Activated CD4-positive, CD25-positive, alpha-beta regulatory T cell treated with anti-CD3 and anti-CD28 coated beads, Interleukin-2, amount 50 U/mL, for 72 hours (primary cell): ENCODE results near the gene C4A.
"Not testable (repeated sequence)": the region's sequence is repeated elsewhere in the genome, so short reads cannot be mapped to it uniquely, and the experiment has no call there.

ENCODE experiments used
- DNase-seq: peaks from one replicate; pipeline ENCODE4 v3.0.0; 2021

Gene C4A

DNA sequence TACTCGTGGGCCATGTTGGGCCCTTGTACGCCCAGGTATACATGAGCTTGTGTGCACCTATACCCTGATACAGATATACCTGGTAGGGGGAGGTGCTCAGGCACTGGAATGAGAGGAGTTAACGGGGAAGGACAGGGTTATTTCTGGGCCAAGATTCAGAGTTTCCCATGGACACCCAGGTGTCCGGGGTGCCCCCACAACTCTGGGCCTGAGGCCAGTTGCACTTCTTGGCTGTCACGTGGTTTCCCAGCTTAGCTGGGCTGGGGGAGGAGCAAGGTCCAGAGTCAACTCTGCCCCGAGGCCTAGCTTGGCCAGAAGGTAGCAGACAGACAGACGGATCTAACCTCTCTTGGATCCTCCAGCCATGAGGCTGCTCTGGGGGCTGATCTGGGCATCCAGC, at the start of gene C4A:
Gene C4A (plus strand): TSS at position 314 of the 400 bp plus-strand sequence. CDS start 51 bp downstream, at position 365.
- not testable (repeated sequence) for DNase-seq

DNA sequence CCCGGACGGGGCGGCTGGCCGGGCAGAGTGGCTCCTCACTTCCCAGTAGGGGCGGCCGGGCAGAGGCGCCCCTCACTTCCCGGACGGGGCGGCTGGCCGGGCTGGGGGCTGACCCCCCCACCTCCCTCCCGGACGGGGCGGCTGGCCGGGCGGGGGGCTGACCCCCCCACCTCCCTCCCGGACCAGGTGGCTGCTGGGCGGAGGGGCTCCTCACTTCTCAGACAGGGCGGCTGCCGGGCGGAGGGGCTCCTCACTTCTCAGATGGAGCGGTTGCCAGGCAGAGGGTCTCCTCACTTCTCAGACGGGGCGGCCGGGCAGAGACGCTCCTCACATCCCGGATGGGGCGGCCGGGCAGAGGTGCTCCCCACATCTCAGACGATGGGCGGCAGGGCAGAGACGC, 49.7 kb upstream of the C4A start:
- not testable (repeated sequence) for DNase-seq

GRCh38 chr6:31933537-31933936, 48.3 kb upstream of the C4A start:
- no peak for DNase-seq

DNA sequence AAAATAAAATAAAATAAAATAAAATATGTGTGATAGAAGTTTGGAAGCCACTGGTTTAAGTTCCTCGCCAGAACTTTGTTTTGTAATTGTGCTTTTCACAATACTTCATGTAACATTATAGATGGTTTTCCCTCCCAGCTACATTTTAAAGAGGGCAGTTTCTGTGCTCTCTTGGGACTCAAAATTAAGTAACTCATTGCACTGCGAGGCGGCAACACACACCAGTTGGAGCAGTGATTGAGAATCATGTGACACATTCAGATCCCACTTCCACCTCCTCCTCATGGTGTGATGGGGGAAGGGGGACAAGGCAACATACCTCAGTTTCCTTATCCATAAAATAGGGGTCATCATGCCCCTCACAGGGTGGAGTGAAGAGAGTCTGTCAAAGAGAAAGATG, 46.8 kb upstream of the C4A start:
- DNase-seq: no peak

DNA sequence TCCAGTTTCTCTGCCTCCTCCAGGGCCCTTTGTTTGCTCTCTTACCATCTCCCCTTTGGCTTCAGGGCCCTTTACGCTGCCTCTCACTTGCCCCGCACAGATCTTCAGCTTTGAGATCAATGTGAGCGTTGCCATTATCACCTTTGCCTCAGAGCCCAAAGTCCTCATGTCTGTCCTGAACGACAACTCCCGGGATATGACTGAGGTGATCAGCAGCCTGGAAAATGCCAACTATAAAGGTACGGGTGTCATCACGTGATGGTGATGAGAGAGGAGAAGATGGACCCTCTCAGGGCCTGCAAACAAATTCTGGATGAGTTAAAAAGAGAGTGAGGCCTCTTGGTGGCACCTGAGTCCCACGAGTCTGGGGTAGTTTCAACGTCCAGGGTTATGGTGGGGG, 46.0 kb upstream of the C4A start:
- DNase-seq: no peak

- DNase-seq: no peak
These were observed 41.6 kb upstream of the C4A start for GRCh38 chr6:31940256-31940664.

DNA sequence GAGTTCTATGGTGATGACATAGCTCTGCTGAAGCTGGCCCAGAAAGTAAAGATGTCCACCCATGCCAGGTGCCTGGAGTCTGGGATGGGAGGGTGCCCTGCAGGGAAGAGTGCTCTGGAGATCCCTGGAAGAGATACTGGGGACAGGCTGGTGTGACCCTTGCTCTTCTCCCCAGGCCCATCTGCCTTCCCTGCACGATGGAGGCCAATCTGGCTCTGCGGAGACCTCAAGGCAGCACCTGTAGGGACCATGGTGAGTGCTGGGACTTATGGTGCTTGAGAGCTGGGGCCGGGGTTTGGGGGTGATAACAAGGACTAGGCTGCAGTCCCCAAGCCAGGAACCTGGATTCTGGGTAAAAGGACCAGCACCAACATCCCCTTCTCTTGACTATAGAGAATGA, 38.1 kb upstream of the C4A start:
- no peak for DNase-seq

DNA sequence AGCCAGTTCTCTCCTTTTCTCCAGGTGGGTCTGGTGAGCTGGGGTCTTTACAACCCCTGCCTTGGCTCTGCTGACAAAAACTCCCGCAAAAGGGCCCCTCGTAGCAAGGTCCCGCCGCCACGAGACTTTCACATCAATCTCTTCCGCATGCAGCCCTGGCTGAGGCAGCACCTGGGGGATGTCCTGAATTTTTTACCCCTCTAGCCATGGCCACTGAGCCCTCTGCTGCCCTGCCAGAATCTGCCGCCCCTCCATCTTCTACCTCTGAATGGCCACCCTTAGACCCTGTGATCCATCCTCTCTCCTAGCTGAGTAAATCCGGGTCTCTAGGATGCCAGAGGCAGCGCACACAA, 36.7 kb upstream of the C4A start:
- no peak for DNase-seq

DNA sequence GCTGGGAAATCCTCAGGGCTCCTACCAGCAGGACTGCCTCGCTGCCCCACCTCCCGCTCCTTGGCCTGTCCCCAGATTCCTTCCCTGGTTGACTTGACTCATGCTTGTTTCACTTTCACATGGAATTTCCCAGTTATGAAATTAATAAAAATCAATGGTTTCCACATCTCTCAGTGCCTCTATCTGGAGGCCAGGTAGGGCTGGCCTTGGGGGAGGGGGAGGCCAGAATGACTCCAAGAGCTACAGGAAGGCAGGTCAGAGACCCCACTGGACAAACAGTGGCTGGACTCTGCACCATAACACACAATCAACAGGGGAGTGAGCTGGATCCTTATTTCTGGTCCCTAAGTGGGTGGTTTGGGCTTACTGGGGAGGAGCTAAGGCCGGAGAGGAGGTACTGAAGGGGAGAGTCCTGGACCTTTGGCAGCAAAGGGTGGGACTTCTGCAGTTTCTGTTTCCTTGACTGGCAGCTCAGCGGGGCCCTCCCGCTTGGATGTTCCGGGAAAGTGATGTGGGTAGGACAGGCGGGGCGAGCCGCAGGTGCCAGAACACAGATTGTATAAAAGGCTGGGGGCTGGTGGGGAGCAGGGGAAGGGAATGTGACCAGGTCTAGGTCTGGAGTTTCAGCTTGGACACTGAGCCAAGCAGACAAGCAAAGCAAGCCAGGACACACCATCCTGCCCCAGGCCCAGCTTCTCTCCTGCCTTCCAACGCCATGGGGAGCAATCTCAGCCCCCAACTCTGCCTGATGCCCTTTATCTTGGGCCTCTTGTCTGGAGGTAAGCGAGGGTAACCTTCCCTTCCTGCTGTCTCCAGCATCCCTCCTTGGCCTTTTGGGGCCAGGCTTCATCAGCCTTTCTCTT, 36.1 kb upstream of the C4A start, which contains the start of gene CFB:
Gene CFB (plus strand): TSS at position 589 of the 863 bp plus-strand sequence. CDS start 127 bp downstream, at position 716.
- DNase-seq: no peak

DNA sequence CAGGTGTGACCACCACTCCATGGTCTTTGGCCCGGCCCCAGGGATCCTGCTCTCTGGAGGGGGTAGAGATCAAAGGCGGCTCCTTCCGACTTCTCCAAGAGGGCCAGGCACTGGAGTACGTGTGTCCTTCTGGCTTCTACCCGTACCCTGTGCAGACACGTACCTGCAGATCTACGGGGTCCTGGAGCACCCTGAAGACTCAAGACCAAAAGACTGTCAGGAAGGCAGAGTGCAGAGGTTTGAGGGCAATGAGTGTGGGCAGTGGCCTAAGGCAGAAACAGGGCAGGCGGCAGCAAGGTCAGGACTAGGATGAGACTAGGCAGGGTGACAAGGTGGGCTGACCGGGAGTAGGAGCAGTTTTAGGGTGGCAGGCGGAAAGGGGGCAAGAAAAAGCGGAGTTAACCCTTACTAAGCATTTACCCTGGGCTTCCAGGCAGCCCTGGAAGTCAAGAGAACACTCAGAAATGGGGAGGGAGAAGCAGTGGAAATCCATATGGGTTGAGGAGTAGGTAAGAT, 35.4 kb upstream of the C4A start:
- no peak for DNase-seq

GRCh38 chr6:31947070-31947675, 34.7 kb upstream of the C4A start:
- no peak for DNase-seq

DNA sequence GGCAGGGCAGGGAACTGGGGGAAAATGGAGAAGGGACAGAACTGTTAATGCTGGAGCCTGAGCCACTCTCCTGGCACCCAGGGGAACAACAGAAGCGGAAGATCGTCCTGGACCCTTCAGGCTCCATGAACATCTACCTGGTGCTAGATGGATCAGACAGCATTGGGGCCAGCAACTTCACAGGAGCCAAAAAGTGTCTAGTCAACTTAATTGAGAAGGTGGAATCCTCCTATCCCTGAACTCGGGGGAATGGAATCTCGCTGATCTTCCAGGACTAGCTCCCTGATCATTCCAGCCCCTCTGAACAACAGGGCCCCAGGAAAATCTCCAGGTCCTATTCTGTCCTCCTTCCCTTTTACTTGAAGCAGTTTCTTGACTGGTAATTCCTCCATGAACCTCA, 34.0 kb upstream of the C4A start:
- no peak for DNase-seq

GRCh38 chr6:31948306-31948705, 33.6 kb upstream of the C4A start:
- no peak for DNase-seq

DNA sequence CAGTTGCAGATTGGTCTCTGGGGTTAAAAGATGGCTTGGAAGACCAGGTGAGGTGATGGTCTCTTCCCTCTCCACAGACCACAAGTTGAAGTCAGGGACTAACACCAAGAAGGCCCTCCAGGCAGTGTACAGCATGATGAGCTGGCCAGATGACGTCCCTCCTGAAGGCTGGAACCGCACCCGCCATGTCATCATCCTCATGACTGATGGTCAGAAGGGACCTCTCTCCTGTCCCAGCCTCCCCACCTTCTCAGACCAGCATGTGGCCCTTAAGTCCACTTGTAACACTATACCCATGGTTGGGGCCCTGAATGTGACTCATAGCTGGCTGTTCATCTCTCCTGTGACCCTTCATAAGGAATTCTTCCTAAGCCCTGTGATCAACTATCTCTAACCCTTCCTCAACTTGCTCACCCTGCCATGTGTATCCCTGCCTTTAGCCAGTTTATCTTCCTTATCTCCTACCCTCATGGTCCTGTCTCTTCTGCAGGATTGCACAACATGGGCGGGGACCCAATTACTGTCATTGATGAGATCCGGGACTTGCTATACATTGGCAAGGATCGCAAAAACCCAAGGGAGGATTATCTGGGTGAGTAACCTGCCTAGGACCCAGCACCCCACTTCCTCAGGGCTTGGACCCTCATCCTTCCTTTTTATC, 33.0 kb upstream of the C4A start:
- DNase-seq: no peak

GRCh38 chr6:31949926-31950548, 31.8 kb upstream of the C4A start:
- no peak for DNase-seq

- peak; percentile 51 for DNase-seq
These were observed 29.6 kb upstream of the C4A start for GRCh38 chr6:31952140-31952805.

- no peak for DNase-seq
These were observed 29.0 kb upstream of the C4A start for GRCh38 chr6:31952890-31953289.

GRCh38 chr6:31954511-31954910, 27.3 kb upstream of the C4A start:
- no peak for DNase-seq

DNA sequence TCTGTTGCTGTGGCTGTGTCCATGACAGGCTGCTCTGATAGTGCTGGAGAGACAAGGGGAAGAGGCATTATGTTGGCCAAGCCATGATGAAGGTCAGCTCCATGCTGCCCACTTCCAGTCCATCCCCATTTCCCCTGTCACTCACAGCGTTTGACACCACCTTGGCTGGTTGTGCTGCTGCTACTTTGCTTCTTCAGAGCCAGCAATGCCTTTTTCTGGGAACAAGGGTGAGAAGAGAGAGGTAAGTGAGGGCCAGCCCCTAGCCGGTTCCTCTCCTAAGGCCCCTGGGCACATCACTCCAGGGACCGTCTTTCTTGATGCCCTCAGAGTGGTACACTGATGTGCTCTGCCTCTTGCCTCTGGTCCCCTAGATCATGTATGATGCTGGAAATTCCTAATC, 25.1 kb upstream of the C4A start:
- DNase-seq: no peak

DNA sequence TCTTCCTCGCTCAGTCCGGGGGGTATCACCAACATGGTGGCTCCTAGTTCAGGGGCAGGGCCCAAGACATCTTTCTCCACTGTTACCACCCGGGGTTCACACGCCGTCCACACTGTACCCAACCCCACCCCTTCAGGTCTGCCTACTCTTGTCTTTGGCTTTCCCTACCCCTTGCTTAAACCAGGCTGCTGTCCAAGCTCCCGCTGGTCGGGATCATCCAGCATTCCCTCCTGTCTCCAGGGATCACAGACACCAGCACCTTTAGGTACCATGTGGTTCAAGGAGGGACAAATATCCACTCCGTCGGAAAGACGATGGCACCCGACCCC, 23.5 kb upstream of the C4A start:
- no peak for DNase-seq

DNA sequence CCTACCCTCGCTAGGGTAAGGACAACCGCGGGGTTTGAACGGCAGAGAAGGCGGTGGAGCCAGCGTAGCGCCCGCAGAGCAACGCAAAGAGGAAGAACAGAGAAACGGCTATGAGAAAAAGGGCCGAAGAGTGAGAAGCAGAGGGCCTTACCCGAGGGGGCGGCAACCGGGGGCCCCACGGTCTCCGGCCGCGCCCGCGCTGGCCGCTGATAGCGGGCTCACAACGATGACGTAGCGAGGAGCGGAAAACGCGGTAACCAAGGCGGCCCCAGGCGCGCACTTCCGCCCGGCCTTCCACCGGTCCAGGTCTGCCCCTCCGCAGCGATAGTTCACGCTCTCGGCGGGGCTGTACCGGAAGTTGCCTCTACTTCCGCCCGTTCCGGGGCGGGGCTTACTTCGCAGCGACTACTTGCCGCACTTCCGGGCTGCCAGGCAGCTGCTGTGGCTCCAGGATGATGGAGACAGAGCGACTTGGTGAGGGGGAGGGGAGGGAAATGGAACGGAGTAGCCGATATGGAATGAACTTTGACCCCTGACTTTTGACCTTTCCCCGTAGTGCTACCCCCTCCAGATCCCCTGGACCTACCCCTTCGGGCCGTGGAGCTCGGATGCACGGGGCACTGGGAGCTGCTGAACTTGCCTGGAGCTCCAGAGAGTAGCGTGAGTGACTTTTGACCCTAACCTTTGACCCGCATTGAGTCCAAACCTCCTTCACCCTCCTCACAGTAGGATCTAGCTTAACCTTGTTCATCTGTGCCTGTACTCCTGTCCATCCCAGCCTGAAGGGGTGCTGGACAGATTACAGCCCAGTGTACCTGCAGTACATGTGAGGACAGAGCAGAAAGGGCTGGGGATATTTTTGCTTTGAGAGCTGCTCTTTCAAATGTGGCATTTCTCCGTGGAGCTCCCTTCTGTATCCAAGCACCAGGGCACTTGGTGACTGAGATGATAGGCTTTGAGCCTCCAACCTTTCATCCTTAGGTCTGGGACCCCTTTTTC, 22.8 kb upstream of the C4A start, which contains the start of the genes NELFE and SKIC2:
Gene NELFE (minus strand): TSS at position 231 of the 999 bp plus-strand sequence. CDS start 525 bp downstream, outside the sequence.
Gene SKIC2 (plus strand): TSS at position 435 of the 999 bp plus-strand sequence. CDS start 18 bp downstream, at position 453.
- DNase-seq: peak; percentile 99
